GM12892 (cell line): ENCODE data around the gene RHBDL1.

Source experiments
- POLR2A ChIP-seq: IDR thresholded peaks from 2 replicates; pipeline ENCODE4 v1.6.1; 2011; ENCODE audit warnings: low read depth, low read length, control low read depth
- POLR2AphosphoS5 ChIP-seq: IDR thresholded peaks from 2 replicates; pipeline ENCODE4 v1.6.1; 2011; ENCODE audit warnings: low read depth, low read length, control low read depth

GRCh38 chr16:700684-701584, 25.5 kb downstream of the RHBDL1 start:
- TF ChIP-seq POLR2AphosphoS5: no peak
- no peak for TF ChIP-seq POLR2A
